Effector memory CD4-positive, alpha-beta T cell (primary cell): ENCODE results near the gene MYO7B.

Experiments used
- DNase-seq, 3 donors: peaks; one replicate each; pipeline ENCODE4 v3.0.0-alpha.2; 2020
- H3K27ac ChIP-seq: 2 replicates; pipeline ENCODE4 v1.7.0; 2013; ENCODE audit warnings: mild to moderate bottlenecking, low read length, moderate library complexity; ENCODE audit not compliant: insufficient read depth, poor library complexity, severe bottlenecking
- H3K27me3 ChIP-seq: replicated peaks from 2 replicates; pipeline ENCODE4 v1.7.0; 2013; ENCODE audit warnings: mild to moderate bottlenecking, low read length; ENCODE audit not compliant: insufficient read depth, control insufficient read depth, poor library complexity, severe bottlenecking
- H3K36me3 ChIP-seq: 2 replicates; pipeline ENCODE4 v1.7.0; 2013; ENCODE audit warnings: mild to moderate bottlenecking, low read length, moderate library complexity; ENCODE audit not compliant: control insufficient read depth, insufficient read depth
- H3K4me1 ChIP-seq: 2 replicates; pipeline ENCODE4 v1.7.0; 2013; ENCODE audit warnings: low read length, mild to moderate bottlenecking; ENCODE audit not compliant: control insufficient read depth, insufficient read depth, poor library complexity, severe bottlenecking
- H3K4me3 ChIP-seq: 2 replicates; pipeline ENCODE4 v1.7.0; 2013; ENCODE audit warnings: low read length, low read depth, mild to moderate bottlenecking; ENCODE audit not compliant: insufficient read depth, poor library complexity, severe bottlenecking
- H3K9me3 ChIP-seq: 2 replicates; pipeline ENCODE4 v1.7.0; 2013; ENCODE audit warnings: mild to moderate bottlenecking, low read length, moderate library complexity; ENCODE audit not compliant: control insufficient read depth

Gene MYO7B

GRCh38 chr2:127614731-127615130, 79.2 kb downstream of the MYO7B start:
- no peaks in the 10 kb centered on the region for H3K4me1 ChIP-seq
- H3K27me3 ChIP-seq, result no peaks in the 10 kb centered on the region
- H3K27ac ChIP-seq, result no peak overlapping the region
- DNase-seq, result no peak
- H3K9me3 ChIP-seq, result no peaks in the 10 kb centered on the region
- no peaks in the 10 kb centered on the region for H3K36me3 ChIP-seq
- no peak overlapping the region for H3K4me3 ChIP-seq

- no peaks in the 10 kb centered on the region for H3K27me3 ChIP-seq
- H3K4me1 ChIP-seq, result no peaks in the 10 kb centered on the region
- H3K9me3 ChIP-seq, result no peaks in the 10 kb centered on the region
- H3K36me3 ChIP-seq, result no peaks in the 10 kb centered on the region
- no peak overlapping the region for H3K27ac ChIP-seq
- DNase-seq, result no peak
- no peak overlapping the region for H3K4me3 ChIP-seq
Measured at GRCh38 chr2:127615511-127616166, 80.2 kb downstream of the MYO7B start.

- no peak overlapping the region for H3K4me3 ChIP-seq
- H3K36me3 ChIP-seq, result no peaks in the 10 kb centered on the region
- no peaks in the 10 kb centered on the region for H3K9me3 ChIP-seq
- DNase-seq, result no peak
- H3K27me3 ChIP-seq, result no peaks in the 10 kb centered on the region
- H3K27ac ChIP-seq, result no peak overlapping the region
- no peaks in the 10 kb centered on the region for H3K4me1 ChIP-seq
Measured at GRCh38 chr2:127618551-127619202, 83.2 kb downstream of the MYO7B start.

- Histone ChIP-seq H3K9me3 (no peaks in the 10 kb centered on the region), H3K27ac (no peak overlapping the region), H3K36me3 (no peaks in the 10 kb centered on the region), H3K4me1 (no peaks in the 10 kb centered on the region), H3K4me3 (no peak overlapping the region), H3K27me3 (no peaks in the 10 kb centered on the region)
- no peak for DNase-seq
Measured at GRCh38 chr2:127619203-127619590, 83.7 kb downstream of the MYO7B start.

GRCh38 chr2:127619877-127620705, 84.6 kb downstream of the MYO7B start:
- Histone ChIP-seq H3K4me3 (no peak overlapping the region), H3K27me3 (no peaks in the 10 kb centered on the region), H3K9me3 (no peaks in the 10 kb centered on the region), H3K4me1 (no peaks in the 10 kb centered on the region), H3K27ac (no peak overlapping the region), H3K36me3 (no peaks in the 10 kb centered on the region)
- no peak for DNase-seq

GRCh38 chr2:127620866-127621265, 85.4 kb downstream of the MYO7B start:
- DNase-seq, result no peak
- no peaks in the 10 kb centered on the region for H3K27me3 ChIP-seq
- H3K36me3 ChIP-seq, result no peaks in the 10 kb centered on the region
- H3K4me3 ChIP-seq, result no peak overlapping the region
- H3K27ac ChIP-seq, result no peak overlapping the region
- H3K4me1 ChIP-seq, result no peaks in the 10 kb centered on the region
- H3K9me3 ChIP-seq, result no peaks in the 10 kb centered on the region

GRCh38 chr2:127621981-127622431, 86.5 kb downstream of the MYO7B start:
- H3K4me1 ChIP-seq, result no peaks in the 10 kb centered on the region
- no peaks in the 10 kb centered on the region for H3K36me3 ChIP-seq
- no peaks in the 10 kb centered on the region for H3K9me3 ChIP-seq
- H3K4me3 ChIP-seq, result no peak overlapping the region
- no peaks in the 10 kb centered on the region for H3K27me3 ChIP-seq
- no peak for DNase-seq
- H3K27ac ChIP-seq, result no peak overlapping the region

- H3K27me3 ChIP-seq, result no peaks in the 10 kb centered on the region
- H3K4me1 ChIP-seq, result no peaks in the 10 kb centered on the region
- H3K36me3 ChIP-seq, result no peaks in the 10 kb centered on the region
- H3K9me3 ChIP-seq, result no peaks in the 10 kb centered on the region
- no peak overlapping the region for H3K27ac ChIP-seq
- DNase-seq, result no peak
- H3K4me3 ChIP-seq, result no peak overlapping the region
Measured at GRCh38 chr2:127622561-127623387, 87.3 kb downstream of the MYO7B start.

- Histone ChIP-seq H3K9me3 (no peaks in the 10 kb centered on the region), H3K27ac (no peak overlapping the region), H3K36me3 (no peaks in the 10 kb centered on the region), H3K4me1 (no peaks in the 10 kb centered on the region), H3K4me3 (no peak overlapping the region), H3K27me3 (no peaks in the 10 kb centered on the region)
- DNase-seq, result no peak
Measured at GRCh38 chr2:127623388-127624319, 88.2 kb downstream of the MYO7B start.
